K562 (cell line): ENCODE measurements around the gene STMND1.

Source experiments
- BRCA1 ChIP-seq, 2 experiments: fragments of 450-650 bp in 1 of 2; sonication (generic) in 1 of 2; formaldehyde crosslinking in 1 of 2; IDR thresholded peaks; 2 replicates each; pipeline versions ENCODE4 v1.5.0 to v1.6.1; 2017 to 2020; ENCODE audit warnings: mild to moderate bottlenecking in 1 of 2, missing genetic modification reagents in 1 of 2
- CTCF ChIP-seq, 3 experiments: IDR thresholded peaks in 2 of 3; conservative IDR thresholded peaks in 1 of 3; 2 replicates each; pipeline ENCODE4 v1.5.1; 2011 to 2012; ENCODE audit warnings: low read length in 3 of 3, mild to moderate bottlenecking in 3 of 3, control low read depth in 2 of 3, improper control_type of control experiment in 1 of 3, inconsistent platforms in 1 of 3, low read depth in 1 of 3, mixed read lengths in 1 of 3, moderate library complexity in 1 of 3; ENCODE audit not compliant: insufficient read depth in 2 of 3
- FOXP4 ChIP-seq: sonication (generic); formaldehyde crosslinking; IDR thresholded peaks from 2 replicates; pipeline ENCODE4 v1.8.0; 2022; ENCODE audit warnings: mild to moderate bottlenecking, missing genetic modification reagents, borderline replicate concordance
- GTF2F1 ChIP-seq: IDR thresholded peaks from 2 replicates; pipeline ENCODE4 v1.6.1; 2011; ENCODE audit warnings: low read depth, low read length, improper control_type of control experiment
- HNRNPUL1 ChIP-seq: fragments of 200-400 bp; formaldehyde crosslinking; IDR thresholded peaks from 2 replicates; pipeline ENCODE4 v1.6.1; 2017; ENCODE audit warnings: low read length
- KDM1A ChIP-seq, 2 experiments: fragments of 450-650 bp; IDR thresholded peaks; 2 replicates each; pipeline ENCODE4 v1.6.1; 2016; ENCODE audit warnings: mild to moderate bottlenecking in 2 of 2
- PATZ1 ChIP-seq: fragments of 250-450 bp; sonication (Bioruptor Pico); IDR thresholded peaks from 2 replicates; pipeline ENCODE4 v1.5.0; 2020; ENCODE audit warnings: mild to moderate bottlenecking, borderline replicate concordance
- PBX2 ChIP-seq, 2 experiments: IDR thresholded peaks in 1 of 2; conservative IDR thresholded peaks in 1 of 2; 2 replicates each; pipeline ENCODE4 v1.6.1; 2016; ENCODE audit warnings: low read depth in 2 of 2, mild to moderate bottlenecking in 1 of 2, missing compliant biosample characterization in 1 of 2, missing genetic modification characterization in 1 of 2, moderate library complexity in 1 of 2
- POLR2AphosphoS5 ChIP-seq: IDR thresholded peaks from 2 replicates; pipeline ENCODE4 v1.6.1; 2011; ENCODE audit warnings: mild to moderate bottlenecking, low read depth, low read length, moderate library complexity; ENCODE audit not compliant: control insufficient read depth, insufficient read depth
- YY1 ChIP-seq, 3 experiments: IDR thresholded peaks; 2 replicates each; pipeline ENCODE4 v1.6.1; 2011; ENCODE audit warnings: low read length in 2 of 3, mild to moderate bottlenecking in 2 of 3, moderate library complexity in 2 of 3, borderline replicate concordance in 1 of 3, control low read depth in 1 of 3, low read depth in 1 of 3; ENCODE audit not compliant: insufficient read depth in 3 of 3, insufficient replicate concordance in 2 of 3, control insufficient read depth in 1 of 3, insufficient read length in 1 of 3; ENCODE audit errors: extremely low read depth in 1 of 3
- ZEB2 ChIP-seq: fragments of 450-650 bp; IDR thresholded peaks from 2 replicates; pipeline ENCODE4 v1.6.1; 2016
- TF ChIP-seq, protein P1 (sequence below): sonication (generic); formaldehyde crosslinking; IDR thresholded peaks from 2 replicates; pipeline ENCODE4 v1.9.0; 2022; ENCODE audit warnings: mild to moderate bottlenecking, missing genetic modification reagents
- TF ChIP-seq, protein P2 (sequence below): fragments of 250-450 bp; sonication (Bioruptor Pico); IDR thresholded peaks from 2 replicates; pipeline ENCODE4 v1.8.0; 2021; ENCODE audit warnings: mild to moderate bottlenecking, moderate library complexity

GRCh38 chr6:17081273-17081672 is 20.6 kb upstream of the STMND1 start:
- TF ChIP-seq ZEB2: no peak
- no peak for TF ChIP-seq POLR2AphosphoS5
- TF ChIP-seq FOXP4: no peak
- no peak for TF ChIP-seq HNRNPUL1
- TF ChIP-seq YY1 (IDR thresholded peaks at IDR 0.05; ENCODE audit: borderline replicate concordance in 1 of 3, control insufficient read depth in 1 of 3, extremely low read depth in 1 of 3, insufficient read depth in 3 of 3, insufficient read length in 1 of 3, insufficient replicate concordance in 2 of 3, low read depth in 1 of 3, low read length in 2 of 3): no peak
- TF ChIP-seq KDM1A (IDR thresholded peaks at IDR 0.05): no peak
- TF ChIP-seq, protein P1, sequence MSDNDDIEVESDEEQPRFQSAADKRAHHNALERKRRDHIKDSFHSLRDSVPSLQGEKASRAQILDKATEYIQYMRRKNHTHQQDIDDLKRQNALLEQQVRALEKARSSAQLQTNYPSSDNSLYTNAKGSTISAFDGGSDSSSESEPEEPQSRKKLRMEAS (CRISPR knock-in tag): no peak
- TF ChIP-seq, protein P2, sequence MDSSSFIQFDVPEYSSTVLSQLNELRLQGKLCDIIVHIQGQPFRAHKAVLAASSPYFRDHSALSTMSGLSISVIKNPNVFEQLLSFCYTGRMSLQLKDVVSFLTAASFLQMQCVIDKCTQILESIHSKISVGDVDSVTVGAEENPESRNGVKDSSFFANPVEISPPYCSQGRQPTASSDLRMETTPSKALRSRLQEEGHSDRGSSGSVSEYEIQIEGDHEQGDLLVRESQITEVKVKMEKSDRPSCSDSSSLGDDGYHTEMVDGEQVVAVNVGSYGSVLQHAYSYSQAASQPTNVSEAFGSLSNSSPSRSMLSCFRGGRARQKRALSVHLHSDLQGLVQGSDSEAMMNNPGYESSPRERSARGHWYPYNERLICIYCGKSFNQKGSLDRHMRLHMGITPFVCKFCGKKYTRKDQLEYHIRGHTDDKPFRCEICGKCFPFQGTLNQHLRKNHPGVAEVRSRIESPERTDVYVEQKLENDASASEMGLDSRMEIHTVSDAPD (CRISPR knock-in tag): no peak
- no peak for TF ChIP-seq GTF2F1
- no peak for TF ChIP-seq PBX2 (CRISPR knock-in tag; IDR thresholded peaks at IDR 0.05; ENCODE audit: low read depth)
- TF ChIP-seq PBX2 (tag; conservative IDR thresholded peaks at IDR 0.05; ENCODE audit: low read depth): no peak
- TF ChIP-seq BRCA1 (IDR thresholded peaks at IDR 0.05): no peak
- no peak for TF ChIP-seq BRCA1 (CRISPR knock-in tag; IDR thresholded peaks at IDR 0.05)
- TF ChIP-seq CTCF (IDR thresholded peaks at IDR 0.05 in 2 of 3, conservative IDR thresholded peaks at IDR 0.05 in 1 of 3; ENCODE audit: insufficient read depth in 2 of 3, low read depth in 1 of 3, low read length in 3 of 3): no peak
- no peak for TF ChIP-seq PATZ1 (CRISPR knock-in tag)
